ENCODE data around the gene SCARB1. TPM values are rescaled to one million over a fixed set of nuclear protein-coding genes. Genes with fewer than 3 reads are reported as not detected.

Gene SCARB1
- polyA plus RNA-seq, 1 experiment, result 10.3 TPM

DNA sequence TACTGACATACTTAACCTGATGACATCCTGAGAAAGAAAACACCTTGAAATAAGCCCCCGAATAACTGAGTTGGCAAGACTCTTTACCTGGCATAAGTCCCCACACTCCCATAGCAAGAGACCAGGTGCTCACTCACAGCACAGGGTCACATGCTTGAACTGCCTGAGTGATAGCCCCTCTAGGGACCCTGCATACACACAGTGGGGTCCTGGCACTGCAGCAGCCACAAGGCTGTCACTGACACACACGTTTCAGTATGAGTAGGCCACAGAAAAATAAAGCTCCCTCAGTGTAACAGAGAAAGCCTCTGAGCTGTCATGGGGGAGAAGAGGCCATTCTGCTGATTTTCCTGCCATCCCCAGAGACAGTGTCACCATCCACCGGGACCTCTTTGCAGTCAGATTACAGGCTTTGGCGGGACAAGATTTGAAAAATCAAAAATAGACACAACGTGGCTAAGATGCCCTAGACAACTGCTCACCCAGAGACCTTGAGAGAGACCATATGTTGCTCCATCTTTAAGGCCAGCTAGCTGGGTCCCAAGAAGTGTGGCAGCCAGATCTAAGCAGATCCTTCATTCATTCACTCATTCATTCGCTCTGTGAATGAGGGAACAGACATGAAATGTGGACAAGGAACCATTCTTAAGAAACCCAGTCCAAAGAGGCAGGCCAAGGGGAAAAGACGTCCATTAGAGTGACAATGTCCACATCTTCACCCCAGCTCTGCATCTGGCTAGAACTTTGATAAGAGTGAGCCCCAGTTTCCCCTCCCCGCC is 1.6 kb downstream of the SCARB1 start:
- H3K27me3 ChIP-seq (ENCODE audit: control insufficient read depth, insufficient read depth, low read length), result no peaks in the 10 kb centered on the region
- ChIA-PET POLR2A (no interaction called here), CTCF (interaction anchor here (0.6 kb wide), 1 partner anchor 45 kb away, joined by 3 read pairs; no protein-coding TSS in a partner anchor)
- no peak overlapping the region for H3K4me3 ChIP-seq (ENCODE audit: low read depth, low read length)
- no peak overlapping the region for H3K27ac ChIP-seq (ENCODE audit: low read depth, low read length)
- H3K9me3 ChIP-seq (ENCODE audit: control insufficient read depth, insufficient read depth, low read length), result no peaks in the 10 kb centered on the region; the same call in 1 of the 2 replicates
- DNase-seq (ENCODE audit: low read depth, low spot score), result no peak
- no peak for TF ChIP-seq CTCF (IDR thresholded peaks at IDR 0.05; ENCODE audit: low read depth, low read length)

DNA sequence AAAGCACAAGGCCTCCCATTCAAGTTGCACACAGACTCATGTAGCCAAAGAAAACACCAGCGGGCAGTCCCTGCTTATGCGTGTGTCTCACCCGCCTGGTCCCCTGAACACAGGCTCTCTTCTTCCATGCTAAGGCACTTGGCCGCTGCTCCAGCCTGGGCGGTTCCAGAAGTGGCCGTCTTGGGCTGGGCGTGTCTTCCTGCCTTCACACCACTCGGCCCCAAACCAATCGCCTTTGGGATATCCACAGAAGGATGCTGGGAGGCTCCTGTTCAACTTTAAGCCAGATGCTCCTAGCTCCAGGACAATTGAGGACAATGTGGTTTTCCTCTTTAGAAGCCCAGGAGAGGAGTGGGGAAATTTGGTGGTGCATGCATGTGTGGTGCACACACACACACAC is 2.2 kb downstream of the SCARB1 start:
- DNase-seq (ENCODE audit: low read depth, low spot score), result no peak
- POLR2A ChIA-PET, result no interaction called here
- Histone ChIP-seq H3K4me3 (ENCODE audit: low read depth, low read length) (no peak overlapping the region), H3K27me3 (ENCODE audit: control insufficient read depth, insufficient read depth, low read length) (no peaks in the 10 kb centered on the region), H3K27ac (ENCODE audit: low read depth, low read length) (no peak overlapping the region), H3K9me3 (ENCODE audit: control insufficient read depth, insufficient read depth, low read length) (no peaks in the 10 kb centered on the region; the same call in 1 of the 2 replicates)
- no peak for TF ChIP-seq CTCF (IDR thresholded peaks at IDR 0.05; ENCODE audit: low read depth, low read length)
- CTCF ChIA-PET, result interaction anchor here (1.8 kb wide), 1 partner anchor 45 kb away, joined by 6 read pairs; no protein-coding TSS in a partner anchor

DNA sequence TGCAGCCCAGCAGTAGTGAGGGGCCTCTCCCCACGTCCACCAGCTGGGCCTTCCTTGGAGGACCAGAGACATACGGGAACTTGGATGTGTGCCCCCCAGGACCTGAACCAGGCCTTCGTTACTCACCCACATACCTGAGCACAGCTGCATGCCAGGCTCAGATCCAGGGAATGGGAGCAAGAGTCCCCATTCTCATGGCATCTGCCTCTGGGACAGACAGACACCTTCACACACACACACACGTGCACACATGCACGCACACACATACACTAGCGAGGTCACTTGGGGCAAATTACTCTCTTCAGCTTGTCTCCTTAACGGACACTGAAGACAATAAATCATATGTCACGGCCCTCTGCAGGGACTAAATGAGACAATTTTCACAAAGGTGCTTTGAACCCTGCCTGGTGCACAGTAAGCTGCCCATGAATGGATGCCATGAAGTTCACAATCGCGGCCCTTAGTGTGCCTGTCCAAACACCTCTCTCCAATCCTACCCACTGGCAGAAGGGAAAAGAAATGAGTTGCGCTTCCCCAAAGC is 5.7 kb downstream of the SCARB1 start:
- DNase-seq (ENCODE audit: low read depth, low spot score), result no peak
- no peaks in the 10 kb centered on the region for H3K9me3 ChIP-seq (ENCODE audit: control insufficient read depth, insufficient read depth, low read length)
- H3K27me3 ChIP-seq (ENCODE audit: control insufficient read depth, insufficient read depth, low read length), result no peaks in the 10 kb centered on the region
- ChIA-PET CTCF (interaction anchor here (0.9 kb wide), 1 partner anchor 826 kb away, joined by 3 read pairs; no protein-coding TSS in a partner anchor), POLR2A (interaction anchor here (1.0 kb wide), 1 partner anchor 61 kb away, joined by 6 read pairs; no protein-coding TSS in a partner anchor)
- H3K4me3 ChIP-seq (ENCODE audit: low read depth, low read length), result no peak overlapping the region
- TF ChIP-seq CTCF (IDR thresholded peaks at IDR 0.05; ENCODE audit: low read depth, low read length), result no peak
- no peak overlapping the region for H3K27ac ChIP-seq (ENCODE audit: low read depth, low read length)

DNA sequence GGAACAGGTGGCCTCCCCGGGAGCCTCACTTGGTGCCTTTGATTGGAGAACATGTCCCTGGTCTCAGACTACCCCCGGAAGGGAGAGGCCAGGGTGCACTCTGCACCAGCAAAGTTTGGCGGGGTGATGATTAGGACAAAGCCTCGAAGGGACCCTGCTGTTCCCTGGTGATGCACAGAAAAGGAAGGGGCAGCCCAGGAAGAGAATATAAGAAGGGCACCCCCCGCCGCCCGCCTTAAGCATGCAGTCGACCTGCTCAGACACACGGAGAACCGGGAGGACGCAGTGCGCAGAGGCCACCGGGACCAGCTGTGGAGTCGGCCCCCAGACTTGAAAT is 6.9 kb downstream of the SCARB1 start:
- Histone ChIP-seq H3K27ac (ENCODE audit: low read depth, low read length) (no peak overlapping the region), H3K9me3 (ENCODE audit: control insufficient read depth, insufficient read depth, low read length) (no peaks in the 10 kb centered on the region), H3K27me3 (ENCODE audit: control insufficient read depth, insufficient read depth, low read length) (no peaks in the 10 kb centered on the region), H3K4me3 (ENCODE audit: low read depth, low read length) (no peak overlapping the region)
- ChIA-PET POLR2A (no interaction called here), CTCF (interaction anchor here (1.0 kb wide), 1 partner anchor 50 kb away, joined by 3 read pairs; no protein-coding TSS in a partner anchor)
- no peak for DNase-seq (ENCODE audit: low read depth, low spot score)
- no peak for TF ChIP-seq CTCF (IDR thresholded peaks at IDR 0.05; ENCODE audit: low read depth, low read length)

Data from AG04450 (cell line).